ENCODE data around the gene KLHDC10.

KLHDC10 gene

DNA sequence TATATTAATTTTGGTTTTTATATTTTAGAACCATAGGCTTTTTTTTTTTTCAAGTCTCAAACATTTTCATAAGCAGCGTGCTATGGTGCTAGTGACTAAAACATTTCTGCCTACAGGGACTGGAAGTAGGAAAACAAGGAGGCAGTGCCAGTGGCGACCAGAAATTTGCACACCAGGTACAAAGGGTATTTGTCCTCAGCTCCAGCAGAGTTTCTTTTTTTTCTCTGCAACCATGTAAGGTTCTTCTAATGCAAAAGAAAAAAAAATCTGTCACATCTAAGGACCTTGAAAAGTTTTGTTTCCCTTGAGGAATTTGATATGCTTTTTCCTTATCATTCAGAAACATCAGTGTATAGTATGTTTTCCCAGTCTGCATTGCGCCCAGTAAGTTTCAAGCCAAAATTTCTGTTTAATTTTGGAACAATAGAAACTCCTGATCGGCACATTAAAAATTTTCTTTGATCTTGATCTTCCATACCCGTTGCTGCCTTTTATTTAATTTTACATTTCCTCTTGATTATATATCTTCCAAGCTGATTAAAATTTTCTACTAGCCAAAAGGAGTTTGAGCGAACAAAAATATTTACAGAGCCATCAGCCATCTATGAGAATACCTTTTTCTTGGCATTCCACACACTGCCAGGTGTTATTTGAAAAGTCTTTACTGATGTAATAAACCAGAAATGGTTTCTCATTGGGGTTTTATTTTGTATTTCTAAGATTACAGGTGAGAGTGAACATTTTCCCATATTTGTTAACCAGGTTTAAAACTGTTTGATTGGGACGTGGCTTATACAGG is 956 bp upstream of the KLHDC10 start:
- TF ChIP-seq SIN3A (IDR thresholded peaks at IDR 0.05; ENCODE audit: borderline replicate concordance, insufficient read depth, low read length): no peak
- TF ChIP-seq POLR2AphosphoS5 (IDR thresholded peaks at IDR 0.05; ENCODE audit: low read depth, low read length): no peak
- TF ChIP-seq, protein P1, sequence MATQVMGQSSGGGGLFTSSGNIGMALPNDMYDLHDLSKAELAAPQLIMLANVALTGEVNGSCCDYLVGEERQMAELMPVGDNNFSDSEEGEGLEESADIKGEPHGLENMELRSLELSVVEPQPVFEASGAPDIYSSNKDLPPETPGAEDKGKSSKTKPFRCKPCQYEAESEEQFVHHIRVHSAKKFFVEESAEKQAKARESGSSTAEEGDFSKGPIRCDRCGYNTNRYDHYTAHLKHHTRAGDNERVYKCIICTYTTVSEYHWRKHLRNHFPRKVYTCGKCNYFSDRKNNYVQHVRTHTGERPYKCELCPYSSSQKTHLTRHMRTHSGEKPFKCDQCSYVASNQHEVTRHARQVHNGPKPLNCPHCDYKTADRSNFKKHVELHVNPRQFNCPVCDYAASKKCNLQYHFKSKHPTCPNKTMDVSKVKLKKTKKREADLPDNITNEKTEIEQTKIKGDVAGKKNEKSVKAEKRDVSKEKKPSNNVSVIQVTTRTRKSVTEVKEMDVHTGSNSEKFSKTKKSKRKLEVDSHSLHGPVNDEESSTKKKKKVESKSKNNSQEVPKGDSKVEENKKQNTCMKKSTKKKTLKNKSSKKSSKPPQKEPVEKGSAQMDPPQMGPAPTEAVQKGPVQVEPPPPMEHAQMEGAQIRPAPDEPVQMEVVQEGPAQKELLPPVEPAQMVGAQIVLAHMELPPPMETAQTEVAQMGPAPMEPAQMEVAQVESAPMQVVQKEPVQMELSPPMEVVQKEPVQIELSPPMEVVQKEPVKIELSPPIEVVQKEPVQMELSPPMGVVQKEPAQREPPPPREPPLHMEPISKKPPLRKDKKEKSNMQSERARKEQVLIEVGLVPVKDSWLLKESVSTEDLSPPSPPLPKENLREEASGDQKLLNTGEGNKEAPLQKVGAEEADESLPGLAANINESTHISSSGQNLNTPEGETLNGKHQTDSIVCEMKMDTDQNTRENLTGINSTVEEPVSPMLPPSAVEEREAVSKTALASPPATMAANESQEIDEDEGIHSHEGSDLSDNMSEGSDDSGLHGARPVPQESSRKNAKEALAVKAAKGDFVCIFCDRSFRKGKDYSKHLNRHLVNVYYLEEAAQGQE (IDR thresholded peaks at IDR 0.05; ENCODE audit: insufficient read depth in 1 of 2, low read depth in 2 of 2, low read length in 2 of 2): no peak
- no peak for TF ChIP-seq FOXP2 (optimal IDR thresholded peaks at IDR 0.05; ENCODE audit: borderline replicate concordance, extremely low read depth, extremely low read length, insufficient read depth)
- TF ChIP-seq TAF1 (IDR thresholded peaks at IDR 0.05; ENCODE audit: borderline replicate concordance, insufficient read depth, low read length): no peak

DNA sequence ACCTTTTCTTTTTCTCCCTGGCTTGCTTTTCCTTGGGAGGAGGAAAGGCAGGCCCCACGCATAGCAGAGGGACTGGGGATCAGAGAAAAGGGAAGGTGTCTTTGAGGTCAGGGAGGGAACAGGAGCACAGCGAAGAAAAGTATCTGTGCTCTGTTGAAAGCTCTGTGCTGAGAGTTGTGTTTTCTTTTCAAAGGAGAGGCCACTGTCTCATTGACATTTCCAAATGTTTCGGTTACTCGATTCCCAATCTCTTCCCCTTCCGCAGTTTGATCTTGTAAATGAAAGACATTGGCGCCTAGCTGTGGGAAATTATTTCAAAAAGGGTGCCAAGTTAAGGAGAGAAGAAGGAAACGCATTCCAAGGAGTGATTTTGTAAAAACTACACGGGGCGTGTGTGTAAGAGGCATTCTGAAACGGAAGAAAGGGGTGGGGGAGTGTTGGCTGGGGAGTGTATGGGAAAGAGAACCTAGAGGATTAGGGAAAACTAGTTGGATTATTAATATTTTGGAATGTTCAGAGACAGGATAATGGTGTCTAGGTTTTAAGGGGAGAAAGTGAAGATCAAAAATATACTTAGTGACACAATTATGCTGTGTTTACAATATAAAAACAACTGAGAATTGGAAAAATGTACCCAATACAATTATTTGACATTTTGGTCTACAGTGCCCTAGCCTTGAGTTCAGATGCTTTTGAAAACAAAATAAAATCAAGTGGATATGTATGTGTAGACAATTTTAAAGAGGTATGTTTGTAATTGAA is 708 bp downstream of the KLHDC10 start:
- TF ChIP-seq, protein P1 (IDR thresholded peaks at IDR 0.05; ENCODE audit: insufficient read depth in 1 of 2, low read depth in 2 of 2, low read length in 2 of 2): no peak
- TF ChIP-seq FOXP2 (optimal IDR thresholded peaks at IDR 0.05; ENCODE audit: borderline replicate concordance, extremely low read depth, extremely low read length, insufficient read depth) (no peak), POLR2AphosphoS5 (IDR thresholded peaks at IDR 0.05; ENCODE audit: low read depth, low read length) (no peak), TAF1 (IDR thresholded peaks at IDR 0.05; ENCODE audit: borderline replicate concordance, insufficient read depth, low read length) (no peak), SIN3A (IDR thresholded peaks at IDR 0.05; ENCODE audit: borderline replicate concordance, insufficient read depth, low read length) (no peak)

DNA sequence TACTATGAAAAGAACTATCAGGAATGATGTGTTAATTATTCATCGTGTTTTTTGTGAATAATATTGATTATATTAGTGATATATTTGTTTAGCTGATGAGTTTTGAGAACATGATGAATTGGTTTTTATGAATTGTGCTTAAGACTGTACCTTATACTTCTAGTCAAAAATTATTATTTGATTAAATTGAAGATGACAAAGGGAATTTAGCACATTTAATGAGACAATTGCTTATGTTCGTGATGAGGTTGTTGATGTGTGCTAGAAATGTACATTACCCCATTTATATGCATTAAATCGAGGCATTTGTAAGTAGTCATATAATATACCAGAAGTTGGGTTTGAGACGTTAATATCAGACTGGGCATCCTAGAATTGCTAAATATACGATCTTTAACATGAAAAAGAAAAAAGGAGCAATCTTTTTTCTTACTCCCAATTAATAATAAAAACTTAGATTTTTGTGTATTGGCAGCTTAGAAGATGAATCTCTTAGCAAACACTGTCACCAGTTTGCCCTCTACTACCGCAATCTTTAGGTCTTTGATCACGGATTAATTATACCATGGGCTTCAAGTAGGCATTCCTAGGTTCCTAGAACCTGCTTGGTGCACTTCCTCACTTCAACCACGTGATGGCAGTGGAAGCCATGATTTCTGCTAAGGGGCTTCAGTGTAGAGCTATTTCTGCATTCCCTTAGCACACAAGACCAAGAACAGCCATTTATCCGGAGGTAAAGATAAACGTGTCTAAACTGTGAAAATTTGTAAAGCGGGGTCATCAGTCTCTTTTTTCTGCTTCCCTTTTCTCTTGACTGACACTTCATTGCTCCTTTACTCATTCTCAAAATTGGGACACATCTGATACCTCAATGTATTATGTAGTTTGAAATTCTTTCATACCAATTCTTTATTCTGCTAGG is 1.6 kb downstream of the KLHDC10 start:
- TF ChIP-seq TAF1 (IDR thresholded peaks at IDR 0.05; ENCODE audit: borderline replicate concordance, insufficient read depth, low read length): no peak
- no peak for TF ChIP-seq FOXP2 (optimal IDR thresholded peaks at IDR 0.05; ENCODE audit: borderline replicate concordance, extremely low read depth, extremely low read length, insufficient read depth)
- TF ChIP-seq, protein P1 (IDR thresholded peaks at IDR 0.05; ENCODE audit: insufficient read depth in 1 of 2, low read depth in 2 of 2, low read length in 2 of 2): no peak
- TF ChIP-seq POLR2AphosphoS5 (IDR thresholded peaks at IDR 0.05; ENCODE audit: low read depth, low read length): no peak
- no peak for TF ChIP-seq SIN3A (IDR thresholded peaks at IDR 0.05; ENCODE audit: borderline replicate concordance, insufficient read depth, low read length)

DNA sequence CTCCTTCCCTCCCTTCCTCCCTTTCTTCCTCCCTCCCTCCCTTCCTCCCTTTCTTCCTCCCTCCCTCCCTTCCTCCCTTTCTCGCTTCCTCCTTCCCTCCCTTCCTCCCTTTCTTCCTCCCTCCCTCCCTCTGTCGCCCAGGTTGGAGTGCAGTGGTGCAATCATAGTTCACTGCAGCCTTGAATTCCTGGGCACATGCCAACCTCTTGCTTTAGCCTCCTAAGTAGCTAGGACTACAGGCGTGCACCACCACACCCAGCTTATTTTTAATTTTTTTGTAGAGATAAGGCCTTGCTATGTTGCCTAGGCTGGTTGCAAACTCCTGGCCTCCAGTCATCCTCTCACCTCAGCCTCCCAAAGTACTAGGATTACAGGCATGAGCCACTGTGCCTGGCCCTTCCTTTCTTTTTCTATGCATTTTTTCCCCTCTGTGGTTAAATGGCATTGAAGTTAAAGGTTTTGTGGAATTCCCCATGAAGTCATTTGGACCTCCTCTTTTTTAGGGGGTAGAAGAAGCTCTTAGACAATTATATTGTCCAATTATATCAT is 9.6 kb downstream of the KLHDC10 start:
- TF ChIP-seq TAF1 (IDR thresholded peaks at IDR 0.05; ENCODE audit: borderline replicate concordance, insufficient read depth, low read length): no peak
